Natural killer cell (primary cell): ENCODE results near the gene MRPS34. TPM values are rescaled to one million over a fixed set of nuclear protein-coding genes. Genes with fewer than 3 reads are reported as not detected.
A peak's percentile ranks its signal among the peaks of the same experiment; 100 is the strongest.

ENCODE experiments used
- ATAC-seq, 3 donors: fragments of 150-1000 bp in 2 of 3; fragments of 200-7000 bp in 1 of 3; cut with Tn5 transposase; 1 replicate in 1 of 3; 2 replicates in 2 of 3; pipeline ENCODE4 v1.10.0; 2021; ENCODE audit warnings: mild to moderate bottlenecking in 2 of 3, moderate library complexity in 2 of 3
- DNase-seq, 2 donors: peaks; one replicate each; pipeline versions ENCODE4 v3.0.0 to v3.0.0-alpha.2; 2013 to 2021; ENCODE audit warnings: mixed read lengths in 1 of 2
- H3K27ac ChIP-seq: one replicate; pipeline ENCODE4 v1.5.1; 2013; ENCODE audit warnings: mild to moderate bottlenecking, low read length
- H3K27me3 ChIP-seq: one replicate; pipeline ENCODE4 v1.6.1; 2013; ENCODE audit warnings: low read length; ENCODE audit not compliant: control insufficient read depth, insufficient read depth
- H3K36me3 ChIP-seq: one replicate; pipeline ENCODE4 v1.6.1; 2013; ENCODE audit warnings: low read length; ENCODE audit not compliant: control insufficient read depth, insufficient read depth
- H3K4me1 ChIP-seq: one replicate; pipeline ENCODE4 v1.6.1; 2013; ENCODE audit warnings: low read length; ENCODE audit not compliant: control insufficient read depth, insufficient read depth
- H3K4me3 ChIP-seq: one replicate; pipeline ENCODE4 v1.5.1; 2013; ENCODE audit warnings: low read length
- H3K9me3 ChIP-seq: one replicate; pipeline ENCODE4 v1.6.1; 2013; ENCODE audit warnings: low read length; ENCODE audit not compliant: control insufficient read depth, insufficient read depth
- H3K27ac Mint-ChIP-seq, 2 donors: one replicate each; pipeline ENCODE4 v1.8.0; 2022; ENCODE audit warnings: mild to moderate bottlenecking in 2 of 2, mixed read lengths in 2 of 2, moderate library complexity in 1 of 2
- H3K27me3 Mint-ChIP-seq, 2 donors: one replicate each; pipeline ENCODE4 v1.8.0; 2022; ENCODE audit warnings: low read depth in 2 of 2, mixed read lengths in 2 of 2
- H3K36me3 Mint-ChIP-seq: one replicate; pipeline ENCODE4 v1.8.0; 2022; ENCODE audit warnings: mixed read lengths
- H3K4me1 Mint-ChIP-seq, 2 donors: one replicate each; pipeline ENCODE4 v1.8.0; 2022; ENCODE audit warnings: mixed read lengths in 2 of 2
- H3K4me3 Mint-ChIP-seq: one replicate; pipeline ENCODE4 v1.8.0; 2022; ENCODE audit warnings: mild to moderate bottlenecking, moderate library complexity, mixed read lengths
- H3K9me3 Mint-ChIP-seq, 2 donors: one replicate each; pipeline ENCODE4 v1.8.0; 2022; ENCODE audit warnings: mixed read lengths in 2 of 2
- CTCF ChIP-seq: fragments of 200-600 bp; IDR thresholded peaks from one replicate; pipeline ENCODE4 v1.8.0; 2022; ENCODE audit warnings: antibody characterized with exemption
- WGBS: methylation state at CpG from one replicate; pipeline ENCODE4 v1.1.7; 2013; ENCODE audit warnings: missing lambda C conversion rate; ENCODE audit not compliant: insufficient coverage; 5-methylcytosine and 5-hydroxymethylcytosine counted together
- intact Hi-C: fragments of 100-400 bp; cut with micrococcal nuclease; formaldehyde crosslinking; loops from one replicate; pipeline ENCODE4 v1.14.2; 2022
- total RNA-seq, 4 donors: library from RNA; stranded (reverse); fragments of 120-200 nt in 1 of 4; gene quantifications; one replicate each; pipeline versions ENCODE4 v1.2.3 to v1.2.4, GENCODE V29; 2013 to 2022

Gene MRPS34
- total RNA-seq, 3 donors from 2014 or later (not counting 1 experiment from before 2014, with no cell fraction given), result 26.5 to 42.0 (median 41.4) TPM

- H3K36me3 Mint-ChIP-seq, result peaks cover 7% of the 10 kb centered on the region
- H3K9me3 ChIP-seq, result no peaks in the 10 kb centered on the region
- no peak for TF ChIP-seq CTCF
- no peak overlapping the region for H3K27ac Mint-ChIP-seq
- no peaks in the 10 kb centered on the region for H3K27me3 Mint-ChIP-seq
- peaks cover 15% of the 10 kb centered on the region for H3K4me1 ChIP-seq
- H3K27me3 ChIP-seq, result no peaks in the 10 kb centered on the region
- no peak for ATAC-seq
- peaks cover 0 to 4% of the 10 kb centered on the region in 2 donors for H3K4me1 Mint-ChIP-seq
- H3K4me3 ChIP-seq, result no peak overlapping the region
- peaks cover 50% of the 10 kb centered on the region for H3K36me3 ChIP-seq
- WGBS, result 90% methylated on average over 15 of the region's 15 CpGs
- H3K9me3 Mint-ChIP-seq, result no peaks in the 10 kb centered on the region
- intact Hi-C loops, result no loop called here
- no peak overlapping the region for H3K27ac ChIP-seq
- no peak overlapping the region for H3K4me3 Mint-ChIP-seq
- no peak for DNase-seq
These were observed 11.2 kb downstream of the MRPS34 start for GRCh38 chr16:1761751-1762150.

- 94% methylated on average over 15 of the region's 15 CpGs for WGBS
- Histone ChIP-seq H3K9me3 (no peaks in the 10 kb centered on the region), H3K27ac (no peak overlapping the region), H3K36me3 (peaks cover 43% of the 10 kb centered on the region), H3K4me3 (no peak overlapping the region), H3K4me1 (peaks cover 15% of the 10 kb centered on the region), H3K27me3 (no peaks in the 10 kb centered on the region)
- no peak overlapping the region for H3K4me3 Mint-ChIP-seq
- ATAC-seq, result no peak
- TF ChIP-seq CTCF, result no peak
- peaks cover 0 to 6% of the 10 kb centered on the region in 2 donors for H3K4me1 Mint-ChIP-seq
- H3K36me3 Mint-ChIP-seq, result peaks cover 7% of the 10 kb centered on the region
- no peaks in the 10 kb centered on the region for H3K9me3 Mint-ChIP-seq
- no peak for DNase-seq
- H3K27me3 Mint-ChIP-seq, result no peaks in the 10 kb centered on the region
- intact Hi-C loops, result no loop called here
- no peak overlapping the region for H3K27ac Mint-ChIP-seq
These were observed 12.0 kb downstream of the MRPS34 start for GRCh38 chr16:1760911-1761310.

GRCh38 chr16:1759511-1759910 is 13.4 kb downstream of the MRPS34 start:
- H3K4me1 ChIP-seq, result peaks cover 10% of the 10 kb centered on the region
- no peak for TF ChIP-seq CTCF
- no peak overlapping the region for H3K4me3 Mint-ChIP-seq
- no peak for ATAC-seq
- 97% methylated on average over 21 of the region's 21 CpGs for WGBS
- H3K27me3 ChIP-seq, result no peaks in the 10 kb centered on the region
- H3K27ac ChIP-seq, result no peak overlapping the region
- no peaks in the 10 kb centered on the region for H3K9me3 Mint-ChIP-seq
- no peaks in the 10 kb centered on the region for H3K27me3 Mint-ChIP-seq
- H3K36me3 ChIP-seq, result peaks cover 35% of the 10 kb centered on the region
- H3K27ac Mint-ChIP-seq, result peak overlapping the region in 1 of 2 donors; percentile 45
- H3K36me3 Mint-ChIP-seq, result peaks cover 7% of the 10 kb centered on the region
- H3K9me3 ChIP-seq, result no peaks in the 10 kb centered on the region
- H3K4me1 Mint-ChIP-seq, result peaks cover 0 to 6% of the 10 kb centered on the region in 2 donors
- intact Hi-C loops, result no loop called here
- no peak for DNase-seq
- H3K4me3 ChIP-seq, result no peak overlapping the region

GRCh38 chr16:1758923-1759322 is 14.0 kb downstream of the MRPS34 start:
- TF ChIP-seq CTCF, result no peak

More at GRCh38 chr16:1758923-1759322, 14.0 kb downstream of the MRPS34 start:
- Histone ChIP-seq H3K9me3 (no peaks in the 10 kb centered on the region), H3K27ac (no peak overlapping the region), H3K4me1 (peaks cover 10% of the 10 kb centered on the region), H3K27me3 (no peaks in the 10 kb centered on the region), H3K36me3 (peaks cover 37% of the 10 kb centered on the region), H3K4me3 (no peak overlapping the region)
- H3K9me3 Mint-ChIP-seq, result no peaks in the 10 kb centered on the region
- no peak overlapping the region for H3K4me3 Mint-ChIP-seq
- H3K4me1 Mint-ChIP-seq, result peaks cover 0 to 6% of the 10 kb centered on the region in 2 donors
- H3K36me3 Mint-ChIP-seq, result peaks cover 7% of the 10 kb centered on the region
- intact Hi-C loops, result no loop called here
- no peak for DNase-seq
- H3K27ac Mint-ChIP-seq, result peak overlapping the region in 1 of 2 donors; percentile 45
- ATAC-seq, result no peak
- H3K27me3 Mint-ChIP-seq, result no peaks in the 10 kb centered on the region
- WGBS, result 98% methylated on average over 18 of the region's 18 CpGs
